ENCODE measurements around the gene C4B.
"Not testable (repeated sequence)": the region's sequence is repeated elsewhere in the genome, so short reads cannot be mapped to it uniquely, and the experiment has no call there.

DNA sequence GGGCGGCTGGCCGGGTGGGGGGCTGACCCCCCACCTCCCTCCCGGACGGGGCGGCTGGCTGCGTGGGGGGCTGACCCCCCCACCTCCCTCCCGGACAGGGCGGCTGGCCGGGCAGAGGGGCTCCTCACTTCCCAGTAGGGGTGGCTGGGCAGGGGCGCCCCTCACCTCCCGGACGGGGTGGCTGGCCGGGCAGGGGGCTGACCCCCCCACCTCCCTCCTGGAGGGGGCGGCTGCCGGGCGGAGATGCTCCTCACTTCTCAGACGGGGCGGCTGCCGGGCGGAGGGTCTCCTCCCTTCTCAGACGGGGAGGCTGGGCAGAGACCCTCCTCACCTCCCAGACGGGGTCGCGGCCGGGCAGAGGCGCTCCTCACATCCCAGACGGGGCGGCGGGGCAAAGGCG is 38.5 kb upstream of the C4B start:
- TF ChIP-seq ELF2 (CRISPR knock-in tag; IDR thresholded peaks at IDR 0.05); FOXM1 (IDR thresholded peaks at IDR 0.05; ENCODE audit: low read depth); FOXM1 (CRISPR knock-in tag; IDR thresholded peaks at IDR 0.05; ENCODE audit: low read depth); XRCC5 (IDR thresholded peaks at IDR 0.05; ENCODE audit: low read depth, low read length); SIN3A (IDR thresholded peaks at IDR 0.05; ENCODE audit: borderline replicate concordance in 2 of 2, control insufficient read depth in 1 of 2, low read depth in 2 of 2, low read length in 2 of 2): not testable (repeated sequence)
- TF ChIP-seq, protein P1, sequence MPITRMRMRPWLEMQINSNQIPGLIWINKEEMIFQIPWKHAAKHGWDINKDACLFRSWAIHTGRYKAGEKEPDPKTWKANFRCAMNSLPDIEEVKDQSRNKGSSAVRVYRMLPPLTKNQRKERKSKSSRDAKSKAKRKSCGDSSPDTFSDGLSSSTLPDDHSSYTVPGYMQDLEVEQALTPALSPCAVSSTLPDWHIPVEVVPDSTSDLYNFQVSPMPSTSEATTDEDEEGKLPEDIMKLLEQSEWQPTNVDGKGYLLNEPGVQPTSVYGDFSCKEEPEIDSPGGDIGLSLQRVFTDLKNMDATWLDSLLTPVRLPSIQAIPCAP (CRISPR knock-in tag; IDR thresholded peaks at IDR 0.05; ENCODE audit: borderline replicate concordance): not testable (repeated sequence)

All from K562 (cell line).